ENCODE data around the gene VRK2.

DNA sequence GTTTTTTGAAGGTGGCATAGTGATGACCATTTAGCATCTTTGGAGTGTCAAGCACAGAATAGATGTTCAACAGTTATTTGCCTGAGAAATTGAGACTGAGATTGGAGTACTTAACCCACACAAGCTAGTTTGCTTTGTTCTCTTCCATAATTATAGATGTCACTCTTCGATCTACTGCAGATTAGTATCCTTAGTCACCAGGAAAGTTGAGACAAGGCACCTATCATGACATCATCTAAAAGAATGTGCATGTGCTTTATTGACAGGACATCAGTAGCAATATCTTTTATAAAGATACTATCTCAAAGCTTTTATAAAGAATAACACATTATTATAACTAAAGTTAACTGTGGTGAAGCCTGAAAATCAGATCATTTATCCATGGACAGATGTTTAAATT lies 6.4 kb downstream of the VRK2 start:
- TF ChIP-seq EZH2 (IDR thresholded peaks at IDR 0.05; ENCODE audit: borderline replicate concordance, insufficient read depth, low read length, poor library complexity, severe bottlenecking): no peak
- TF ChIP-seq POLR2AphosphoS5 (IDR thresholded peaks at IDR 0.05): no peak
- TF ChIP-seq, protein P1, sequence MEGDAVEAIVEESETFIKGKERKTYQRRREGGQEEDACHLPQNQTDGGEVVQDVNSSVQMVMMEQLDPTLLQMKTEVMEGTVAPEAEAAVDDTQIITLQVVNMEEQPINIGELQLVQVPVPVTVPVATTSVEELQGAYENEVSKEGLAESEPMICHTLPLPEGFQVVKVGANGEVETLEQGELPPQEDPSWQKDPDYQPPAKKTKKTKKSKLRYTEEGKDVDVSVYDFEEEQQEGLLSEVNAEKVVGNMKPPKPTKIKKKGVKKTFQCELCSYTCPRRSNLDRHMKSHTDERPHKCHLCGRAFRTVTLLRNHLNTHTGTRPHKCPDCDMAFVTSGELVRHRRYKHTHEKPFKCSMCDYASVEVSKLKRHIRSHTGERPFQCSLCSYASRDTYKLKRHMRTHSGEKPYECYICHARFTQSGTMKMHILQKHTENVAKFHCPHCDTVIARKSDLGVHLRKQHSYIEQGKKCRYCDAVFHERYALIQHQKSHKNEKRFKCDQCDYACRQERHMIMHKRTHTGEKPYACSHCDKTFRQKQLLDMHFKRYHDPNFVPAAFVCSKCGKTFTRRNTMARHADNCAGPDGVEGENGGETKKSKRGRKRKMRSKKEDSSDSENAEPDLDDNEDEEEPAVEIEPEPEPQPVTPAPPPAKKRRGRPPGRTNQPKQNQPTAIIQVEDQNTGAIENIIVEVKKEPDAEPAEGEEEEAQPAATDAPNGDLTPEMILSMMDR (IDR thresholded peaks at IDR 0.05; ENCODE audit: poor library complexity, severe bottlenecking): no peak
- no peak for TF ChIP-seq TAF1 (IDR thresholded peaks at IDR 0.05; ENCODE audit: low read depth)
